Ramos (cell line): Measurements from ENCODE around the gene ANKRA2.

Experiments used
- in situ Hi-C: fragments of 300-500 bp; cut with MboI; formaldehyde crosslinking; loops from one replicate; pipeline ENCODE4 v1.14.3; 2022; ENCODE audit warnings: low sequenced_read_pairs; ENCODE audit not compliant: unreplicated experiment

ANKRA2 gene

GRCh38 chr5:73552642-73553041 is 12.8 kb downstream of the ANKRA2 start:
- in situ Hi-C loops = no loop called here

GRCh38 chr5:73550016-73550415 is 15.4 kb downstream of the ANKRA2 start:
- in situ Hi-C loops = no loop called here

GRCh38 chr5:73545403-73545779 is 20.0 kb downstream of the ANKRA2 start:
- in situ Hi-C loops = no loop called here

- in situ Hi-C loops = no loop called here
Observed at GRCh38 chr5:73544429-73545402, 20.7 kb downstream of the ANKRA2 start.

GRCh38 chr5:73542020-73542419 is 23.4 kb downstream of the ANKRA2 start:
- in situ Hi-C loops = no loop called here

GRCh38 chr5:73540192-73540591 is 25.2 kb downstream of the ANKRA2 start:
- in situ Hi-C loops = no loop called here

- in situ Hi-C loops = no loop called here
Observed at GRCh38 chr5:73539730-73540129, 25.7 kb downstream of the ANKRA2 start.

- in situ Hi-C loops = no loop called here
Observed at GRCh38 chr5:73534971-73535370, 30.5 kb downstream of the ANKRA2 start.

- in situ Hi-C loops = no loop called here
Observed at GRCh38 chr5:73534011-73534644, 31.3 kb downstream of the ANKRA2 start.

- in situ Hi-C loops = no loop called here
Observed at GRCh38 chr5:73532195-73532594, 33.2 kb downstream of the ANKRA2 start.

GRCh38 chr5:73531356-73531755 is 34.1 kb downstream of the ANKRA2 start:
- in situ Hi-C loops = no loop called here

- in situ Hi-C loops = no loop called here
Observed at GRCh38 chr5:73529081-73529480, 36.4 kb downstream of the ANKRA2 start.

GRCh38 chr5:73528248-73528647 is 37.2 kb downstream of the ANKRA2 start:
- in situ Hi-C loops = no loop called here

GRCh38 chr5:73525606-73526203 is 39.7 kb downstream of the ANKRA2 start:
- in situ Hi-C loops = no loop called here

- in situ Hi-C loops = no loop called here
Observed at GRCh38 chr5:73523861-73524260, 41.6 kb downstream of the ANKRA2 start.

- in situ Hi-C loops = no loop called here
Observed at GRCh38 chr5:73522989-73523388, 42.5 kb downstream of the ANKRA2 start.

- in situ Hi-C loops = no loop called here
Observed at GRCh38 chr5:73519531-73520283, 45.7 kb downstream of the ANKRA2 start.

GRCh38 chr5:73515232-73515631 is 50.2 kb downstream of the ANKRA2 start:
- in situ Hi-C loops = no loop called here

GRCh38 chr5:73514418-73514817 is 51.0 kb downstream of the ANKRA2 start:
- in situ Hi-C loops = no loop called here

- in situ Hi-C loops = no loop called here
Observed at GRCh38 chr5:73513996-73514395, 51.4 kb downstream of the ANKRA2 start.
